Stimulated activated naive CD8-positive, alpha-beta T cell treated with anti-CD3 and anti-CD28 coated beads, Interleukin-15, Interleukin-2, amounts not matched to agents 100 ng/mL and 50 ng/mL, for 24 hours (primary cell): ENCODE data around the gene STX11.

ENCODE experiments used
- H3K27ac Mint-ChIP-seq: one replicate; pipeline ENCODE4 v1.8.0; 2021; ENCODE audit warnings: mild to moderate bottlenecking, mixed read lengths
- H3K27me3 Mint-ChIP-seq: one replicate; pipeline ENCODE4 v1.8.0; 2021; ENCODE audit warnings: mixed read lengths
- H3K36me3 Mint-ChIP-seq: one replicate; pipeline ENCODE4 v1.8.0; 2021; ENCODE audit warnings: low read depth, mixed read lengths
- H3K4me1 Mint-ChIP-seq: one replicate; pipeline ENCODE4 v1.8.0; 2021; ENCODE audit warnings: low read depth, mixed read lengths
- H3K4me3 Mint-ChIP-seq: one replicate; pipeline ENCODE4 v1.8.0; 2021; ENCODE audit warnings: mild to moderate bottlenecking, mixed read lengths
- H3K9me3 Mint-ChIP-seq: one replicate; pipeline ENCODE4 v1.8.0; 2021; ENCODE audit warnings: mixed read lengths

The STX11 gene

DNA sequence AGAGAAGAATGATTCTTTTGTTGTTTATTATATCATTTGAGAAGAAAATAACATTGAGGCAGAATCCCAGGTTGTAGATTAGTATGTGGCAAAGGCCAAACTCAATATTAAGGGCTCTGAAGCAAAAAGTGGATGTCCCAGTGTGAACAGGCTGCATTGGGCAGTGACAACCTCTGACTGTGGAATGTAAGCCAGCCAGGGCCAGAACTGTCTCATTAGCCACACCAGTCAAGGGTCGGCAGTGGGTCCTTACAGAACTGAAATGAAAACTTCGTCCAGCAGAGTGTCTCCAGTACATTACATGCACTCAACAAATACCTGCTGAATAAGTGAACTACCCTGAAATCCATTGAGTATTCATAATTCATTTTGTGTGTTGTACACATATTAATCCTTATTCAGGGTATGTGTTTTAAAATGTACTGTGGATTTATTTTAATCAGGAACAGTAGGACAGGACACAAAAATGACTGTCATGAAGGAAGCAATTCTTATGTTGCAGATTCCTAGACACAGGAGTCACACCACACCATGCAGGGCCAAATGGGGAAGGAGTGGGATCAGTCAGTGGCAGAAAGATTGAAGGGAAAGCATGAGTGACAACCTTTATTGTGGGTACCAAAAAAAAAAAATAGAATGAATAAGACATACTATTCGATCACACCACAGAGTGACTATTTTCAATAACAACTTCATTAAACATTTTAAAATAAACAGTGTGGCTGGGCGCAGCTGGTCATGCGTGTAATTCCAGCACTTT lies 69.9 kb downstream of the STX11 start:
- Mint-ChIP-seq H3K9me3 (no peaks in the 10 kb centered on the region), H3K4me1 (peaks cover 34% of the 10 kb centered on the region), H3K27ac (no peak overlapping the region), H3K36me3 (peaks cover 4% of the 10 kb centered on the region), H3K27me3 (no peaks in the 10 kb centered on the region), H3K4me3 (no peak overlapping the region)

DNA sequence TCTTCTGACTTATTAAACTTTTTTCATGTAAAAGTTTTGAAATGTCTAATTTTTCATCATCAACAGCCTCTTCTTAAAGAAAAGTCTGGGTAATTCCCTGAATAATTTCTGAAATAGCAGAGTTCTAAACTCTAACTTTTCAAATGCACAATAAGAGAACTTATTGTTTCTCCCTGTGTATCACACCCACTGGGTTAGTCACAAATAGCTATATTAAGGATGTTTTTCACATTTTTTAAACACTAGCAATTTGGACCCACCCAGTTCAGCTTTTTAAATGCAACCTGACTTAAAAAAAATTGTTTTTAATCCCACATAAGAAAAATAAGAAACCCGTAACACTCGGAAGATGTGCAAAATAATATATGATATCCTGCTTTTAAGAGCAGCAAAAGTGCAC lies 73.4 kb downstream of the STX11 start:
- Mint-ChIP-seq H3K36me3 (no peaks in the 10 kb centered on the region), H3K9me3 (no peaks in the 10 kb centered on the region), H3K27me3 (peaks cover 4% of the 10 kb centered on the region), H3K27ac (no peak overlapping the region), H3K4me1 (peaks cover under 1% of the 10 kb centered on the region), H3K4me3 (no peak overlapping the region)

- H3K4me3 Mint-ChIP-seq, result no peak overlapping the region
- no peaks in the 10 kb centered on the region for H3K4me1 Mint-ChIP-seq
- H3K9me3 Mint-ChIP-seq, result no peaks in the 10 kb centered on the region
- no peaks in the 10 kb centered on the region for H3K36me3 Mint-ChIP-seq
- peaks cover 4% of the 10 kb centered on the region for H3K27me3 Mint-ChIP-seq
- no peak overlapping the region for H3K27ac Mint-ChIP-seq
Measured at GRCh38 chr6:144231721-144232120, 81.4 kb downstream of the STX11 start.

DNA sequence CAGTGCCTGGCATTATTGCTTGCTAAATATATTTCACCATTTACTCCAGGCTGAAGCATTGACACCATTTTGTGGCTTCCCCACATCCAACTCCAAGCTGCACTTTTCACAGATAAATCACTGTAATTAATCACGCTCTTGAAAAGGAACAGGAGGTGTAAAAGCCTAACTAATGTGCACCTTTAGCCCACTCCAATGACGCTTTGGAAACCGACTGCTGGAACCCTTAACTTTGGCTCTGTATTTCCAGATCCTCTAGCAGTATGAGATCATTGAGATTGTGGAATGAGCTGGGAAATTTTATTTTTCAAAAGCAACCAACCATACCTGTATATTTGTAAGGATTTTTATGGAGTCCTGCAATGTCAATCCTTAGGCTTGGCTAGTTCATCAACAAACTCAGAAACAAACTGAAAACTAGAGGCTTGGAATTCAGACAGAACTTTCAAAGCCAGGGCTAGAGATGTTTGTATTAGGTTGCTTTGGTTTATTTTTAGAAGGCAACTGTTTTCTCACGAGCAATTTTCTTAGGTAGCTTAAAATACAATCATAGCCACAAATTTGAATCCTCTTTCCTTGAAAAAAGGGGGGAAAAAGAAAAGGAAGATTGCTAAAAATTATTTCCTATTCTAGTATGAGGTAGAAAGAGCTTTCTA lies 82.0 kb downstream of the STX11 start:
- Mint-ChIP-seq H3K9me3 (no peaks in the 10 kb centered on the region), H3K27ac (no peak overlapping the region), H3K27me3 (no peaks in the 10 kb centered on the region), H3K4me3 (no peak overlapping the region), H3K36me3 (no peaks in the 10 kb centered on the region), H3K4me1 (no peaks in the 10 kb centered on the region)

DNA sequence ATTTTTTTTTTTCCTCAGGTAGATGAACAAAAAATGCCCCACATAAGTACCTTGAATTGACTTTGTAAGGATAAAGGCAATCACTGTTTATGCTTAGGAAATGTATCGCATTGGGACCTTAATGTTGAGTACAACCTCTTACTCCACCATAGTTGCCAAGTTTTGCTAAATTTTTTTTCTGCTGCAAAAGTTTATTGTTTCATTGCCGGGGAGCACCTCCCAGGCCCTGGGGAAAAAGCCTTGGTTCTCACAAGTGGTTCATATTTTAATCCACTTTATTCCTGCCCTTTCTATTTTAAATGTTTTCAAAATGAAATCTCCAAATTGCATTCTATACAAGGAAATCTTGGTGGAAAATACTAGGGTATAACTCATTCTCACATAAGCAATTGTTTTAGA lies 82.5 kb downstream of the STX11 start:
- no peaks in the 10 kb centered on the region for H3K27me3 Mint-ChIP-seq

DNA sequence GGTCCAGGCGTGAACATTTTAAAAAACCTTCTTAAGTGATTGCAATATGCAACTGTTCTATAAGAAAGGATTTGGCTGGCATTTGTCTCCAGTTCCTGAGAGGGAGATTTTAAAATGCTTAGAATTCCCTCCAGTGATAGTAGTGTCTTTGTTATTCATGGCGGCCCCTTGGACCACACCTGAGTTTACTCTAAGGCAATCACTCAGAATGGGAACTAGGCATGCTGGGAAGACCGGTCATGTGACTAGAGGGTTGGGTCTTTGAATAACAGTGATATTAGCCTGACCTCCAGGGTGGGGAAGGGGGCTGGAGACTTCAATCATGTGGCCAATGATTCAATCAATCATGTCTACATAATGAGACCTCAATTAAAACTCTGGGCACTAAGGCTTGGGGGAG lies 84.1 kb downstream of the STX11 start:
- Mint-ChIP-seq H3K27ac (no peak overlapping the region), H3K4me1 (no peaks in the 10 kb centered on the region), H3K4me3 (no peak overlapping the region), H3K9me3 (no peaks in the 10 kb centered on the region), H3K36me3 (no peaks in the 10 kb centered on the region), H3K27me3 (no peaks in the 10 kb centered on the region)

More for the DNA sequence above, 82.5 kb downstream of the STX11 start:
- no peak overlapping the region for H3K4me3 Mint-ChIP-seq
- no peaks in the 10 kb centered on the region for H3K4me1 Mint-ChIP-seq
- no peaks in the 10 kb centered on the region for H3K36me3 Mint-ChIP-seq
- no peak overlapping the region for H3K27ac Mint-ChIP-seq
- no peaks in the 10 kb centered on the region for H3K9me3 Mint-ChIP-seq

DNA sequence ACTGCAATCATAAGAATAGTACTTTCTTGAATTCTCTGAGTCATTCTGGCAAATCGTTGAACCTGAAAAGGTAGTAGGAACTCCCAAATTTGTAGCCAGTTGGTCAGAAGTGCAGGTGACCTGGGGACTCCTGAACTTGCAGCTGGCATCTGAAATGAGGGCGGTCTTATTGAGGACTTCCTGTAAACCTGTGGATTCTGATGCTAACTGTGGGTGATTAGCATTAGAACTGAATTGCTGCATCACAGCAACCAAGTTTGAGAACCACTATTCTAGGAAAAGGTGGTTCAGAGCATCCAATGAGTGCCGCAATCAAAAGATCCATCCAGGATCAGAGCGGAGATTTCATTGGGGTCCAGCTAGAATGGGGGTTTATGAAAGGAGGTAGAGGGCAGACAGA lies 84.6 kb downstream of the STX11 start:
- no peak overlapping the region for H3K4me3 Mint-ChIP-seq
- no peaks in the 10 kb centered on the region for H3K9me3 Mint-ChIP-seq
- no peaks in the 10 kb centered on the region for H3K27me3 Mint-ChIP-seq
- H3K4me1 Mint-ChIP-seq, result no peaks in the 10 kb centered on the region
- no peaks in the 10 kb centered on the region for H3K36me3 Mint-ChIP-seq
- no peak overlapping the region for H3K27ac Mint-ChIP-seq
